PC-9 (cell line): ENCODE measurements around the gene PHF8. TPM values are rescaled to one million over a fixed set of nuclear protein-coding genes. Genes with fewer than 3 reads are reported as not detected.

Experiments
- BruUV-seq: library from RNA; stranded (reverse); fragments of 400-500 nt; replicated peaks from 2 replicates; lab custom pipeline; 2021; lab: Mats Ljungman, UMichigan
- CTCF ChIA-PET: fragments of 300-600 bp; sonication (Branson Sonifier 250); formaldehyde crosslinking; loops from one replicate; lab custom pipeline; 2022; ENCODE audit warnings: antibody characterized with exemption; lab: Charles Lee
- POLR2A ChIA-PET: fragments of 300-600 bp; sonication (Branson Sonifier 250); formaldehyde crosslinking; loops from one replicate; lab custom pipeline; 2022; ENCODE audit warnings: antibody characterized with exemption; ENCODE audit not compliant: unreplicated experiment; lab: Charles Lee
- DNase-seq, 2 experiments: peaks; one replicate each; pipeline versions ENCODE4 v3.0.0 to v3.0.0-alpha.2; 2015 to 2022; ENCODE audit warnings: mixed read lengths in 1 of 2
- H2AFZ ChIP-seq: fragments of 200-600 bp; sonication (generic); 2 replicates; pipeline ENCODE4 v1.8.1; 2017; ENCODE audit warnings: antibody characterized with exemption
- H3F3A ChIP-seq: fragments of 200-600 bp; sonication (generic); 2 replicates; pipeline ENCODE4 v1.8.1; 2017; ENCODE audit warnings: antibody characterized with exemption, mild to moderate bottlenecking, low read depth; ENCODE audit not compliant: insufficient read depth
- H3K27ac ChIP-seq: fragments of 200-600 bp; sonication (generic); 2 replicates; pipeline ENCODE4 v1.6.1; 2016; ENCODE audit warnings: mixed run types
- H3K27me3 ChIP-seq: fragments of 200-600 bp; sonication (generic); 2 replicates; pipeline ENCODE4 v1.6.1; 2016; ENCODE audit warnings: low read depth, mixed run types; ENCODE audit not compliant: insufficient read depth
- H3K36me3 ChIP-seq: fragments of 200-600 bp; sonication (generic); 2 replicates; pipeline ENCODE4 v1.6.1; 2016; ENCODE audit warnings: low read depth, mixed run types
- H3K4me1 ChIP-seq: fragments of 200-600 bp; sonication (generic); replicated peaks from 2 replicates; pipeline ENCODE4 v1.6.1; 2016; ENCODE audit warnings: mixed run types; ENCODE audit not compliant: insufficient read depth
- H3K4me2 ChIP-seq: fragments of 200-600 bp; sonication (generic); 2 replicates; pipeline ENCODE4 v1.6.1; 2017; ENCODE audit warnings: mixed run types
- H3K4me3 ChIP-seq: fragments of 200-600 bp; sonication (generic); 2 replicates; pipeline ENCODE4 v1.6.1; 2016; ENCODE audit warnings: mixed run types
- H3K79me2 ChIP-seq: fragments of 200-600 bp; sonication (generic); 2 replicates; pipeline ENCODE4 v1.6.1; 2017; ENCODE audit warnings: low read depth, mixed run types
- H3K9me2 ChIP-seq: fragments of 200-600 bp; sonication (generic); 2 replicates; pipeline ENCODE4 v1.8.1; 2017; ENCODE audit warnings: mild to moderate bottlenecking; ENCODE audit not compliant: insufficient read depth
- H3K9me3 ChIP-seq: fragments of 200-600 bp; sonication (generic); 2 replicates; pipeline ENCODE4 v1.8.1; 2016; ENCODE audit warnings: low read depth; ENCODE audit not compliant: insufficient read depth
- H4K20me1 ChIP-seq: fragments of 200-600 bp; sonication (generic); 2 replicates; pipeline ENCODE4 v1.8.1; 2017; ENCODE audit not compliant: insufficient read depth
- EZH2 ChIP-seq: fragments of 200-600 bp; sonication (generic); IDR thresholded peaks from 2 replicates; pipeline ENCODE4 v1.8.0; 2017; ENCODE audit warnings: antibody characterized with exemption, low read depth
- intact Hi-C: fragments of 100-400 bp; cut with micrococcal nuclease; formaldehyde crosslinking; loops from one replicate; pipeline ENCODE4 v1.10.0; 2022; ENCODE audit not compliant: unreplicated experiment
- total RNA-seq: library from RNA; stranded (reverse); gene quantifications from 2 replicates; pipeline ENCODE4 v1.2.3, GENCODE V29; 2021
- TF ChIP-seq, protein P1 (sequence below): fragments of 200-600 bp; sonication (generic); conservative IDR thresholded peaks from 2 replicates; pipeline ENCODE4 v1.6.1; 2017; ENCODE audit warnings: mixed run types, antibody characterized with exemption, mild to moderate bottlenecking, moderate library complexity

The PHF8 gene
- total RNA-seq, 1 experiment from 2014 or later, result 40.0 TPM

- Histone ChIP-seq H2AFZ (no peak overlapping the region), H3K4me2 (no peak overlapping the region), H3K4me1 (no peaks in the 10 kb centered on the region), H3K36me3 (no peaks in the 10 kb centered on the region), H3K4me3 (no peak overlapping the region), H3F3A (no peaks in the 10 kb centered on the region), H3K79me2 (no peaks in the 10 kb centered on the region), H4K20me1 (no peaks in the 10 kb centered on the region), H3K27ac (no peak overlapping the region), H3K9me3 (no peaks in the 10 kb centered on the region), H3K9me2 (no peaks in the 10 kb centered on the region), H3K27me3 (no peaks in the 10 kb centered on the region)
- no peak for DNase-seq
- TF ChIP-seq EZH2, result no peak
- TF ChIP-seq, protein P1, sequence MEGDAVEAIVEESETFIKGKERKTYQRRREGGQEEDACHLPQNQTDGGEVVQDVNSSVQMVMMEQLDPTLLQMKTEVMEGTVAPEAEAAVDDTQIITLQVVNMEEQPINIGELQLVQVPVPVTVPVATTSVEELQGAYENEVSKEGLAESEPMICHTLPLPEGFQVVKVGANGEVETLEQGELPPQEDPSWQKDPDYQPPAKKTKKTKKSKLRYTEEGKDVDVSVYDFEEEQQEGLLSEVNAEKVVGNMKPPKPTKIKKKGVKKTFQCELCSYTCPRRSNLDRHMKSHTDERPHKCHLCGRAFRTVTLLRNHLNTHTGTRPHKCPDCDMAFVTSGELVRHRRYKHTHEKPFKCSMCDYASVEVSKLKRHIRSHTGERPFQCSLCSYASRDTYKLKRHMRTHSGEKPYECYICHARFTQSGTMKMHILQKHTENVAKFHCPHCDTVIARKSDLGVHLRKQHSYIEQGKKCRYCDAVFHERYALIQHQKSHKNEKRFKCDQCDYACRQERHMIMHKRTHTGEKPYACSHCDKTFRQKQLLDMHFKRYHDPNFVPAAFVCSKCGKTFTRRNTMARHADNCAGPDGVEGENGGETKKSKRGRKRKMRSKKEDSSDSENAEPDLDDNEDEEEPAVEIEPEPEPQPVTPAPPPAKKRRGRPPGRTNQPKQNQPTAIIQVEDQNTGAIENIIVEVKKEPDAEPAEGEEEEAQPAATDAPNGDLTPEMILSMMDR, result no peak
- no TSS peak for BruUV-seq
- ChIA-PET POLR2A (no interaction called here), CTCF (no interaction called here)
- intact Hi-C loops, result no loop called here
Measured at GRCh38 chrX:54085666-54086065, 41.4 kb upstream of the PHF8 start.

DNA sequence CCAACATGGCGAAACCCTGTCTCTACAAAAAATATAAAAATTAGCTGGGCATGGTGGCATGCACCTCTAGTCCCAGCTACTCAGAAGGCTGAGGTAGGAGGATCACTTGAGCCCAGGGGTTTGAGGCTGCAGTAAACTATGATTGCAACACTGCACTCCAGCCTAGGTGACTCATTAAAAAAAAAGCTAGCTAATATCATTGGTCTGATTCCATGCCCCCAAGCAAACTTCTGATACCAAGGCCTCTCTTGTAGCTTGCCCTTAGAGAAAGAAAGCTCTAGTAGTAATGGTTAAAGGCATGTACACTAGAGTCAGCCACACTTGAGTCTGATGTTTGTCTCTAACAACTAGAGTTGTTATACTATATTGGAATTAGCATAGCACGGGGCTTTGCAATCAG, 32.6 kb upstream of the PHF8 start:
- no peak overlapping the region for H3K4me3 ChIP-seq
- H3K9me3 ChIP-seq, result no peaks in the 10 kb centered on the region
- no TSS peak for BruUV-seq
- H3F3A ChIP-seq, result peaks cover 5% of the 10 kb centered on the region; the same call in 1 of the 2 replicates
- H3K4me2 ChIP-seq, result peak overlapping the region; percentile 46
- intact Hi-C loops, result no loop called here
- CTCF ChIA-PET, result interaction anchor here (0.5 to 1.0 kb wide), 2 partner anchors 34 to 1005 kb away, joined by 3 to 4 read pairs; no protein-coding TSS in a partner anchor
- TF ChIP-seq, protein P1, result no peak
- TF ChIP-seq EZH2, result no peak
- H3K4me1 ChIP-seq, result peaks cover 8% of the 10 kb centered on the region
- DNase-seq, result peak; percentile 31 to 80
- no peaks in the 10 kb centered on the region for H3K9me2 ChIP-seq
- no peaks in the 10 kb centered on the region for H3K79me2 ChIP-seq
- H2AFZ ChIP-seq, result no peak overlapping the region
- H4K20me1 ChIP-seq, result no peaks in the 10 kb centered on the region
- POLR2A ChIA-PET, result interaction anchor here (0.6 to 1.0 kb wide), 4 partner anchors 9 to 393 kb away, joined by 3 to 9 read pairs (median 4); partner anchors contain the start of gene FAM120C
- H3K27me3 ChIP-seq, result no peaks in the 10 kb centered on the region
- H3K27ac ChIP-seq, result peak overlapping the region; percentile 37
- H3K36me3 ChIP-seq, result no peaks in the 10 kb centered on the region

DNA sequence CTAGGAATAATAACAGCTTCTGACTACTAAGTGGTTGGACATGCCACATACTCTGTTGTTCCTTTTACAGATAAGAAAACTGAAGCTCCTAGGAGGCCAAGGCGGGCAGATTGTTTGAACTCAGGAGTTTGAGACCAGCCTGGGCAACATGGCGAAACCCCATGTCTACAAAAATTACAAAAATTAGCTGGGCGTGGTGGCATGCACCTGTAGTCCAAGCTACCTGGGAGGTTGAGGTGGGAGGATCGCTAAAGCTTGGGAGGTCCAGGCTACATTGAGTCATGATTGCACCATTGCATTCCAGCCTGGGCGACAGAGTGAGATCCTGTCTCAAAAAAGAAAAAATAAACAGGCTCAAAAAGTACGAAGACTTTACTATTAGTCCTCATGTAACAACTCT, 30.6 kb upstream of the PHF8 start:
- no TSS peak for BruUV-seq

More for the DNA sequence above, 30.6 kb upstream of the PHF8 start:
- Histone ChIP-seq H3K9me3 (no peaks in the 10 kb centered on the region), H3K9me2 (no peaks in the 10 kb centered on the region), H3K36me3 (no peaks in the 10 kb centered on the region), H3K4me1 (peaks cover 8% of the 10 kb centered on the region), H3K79me2 (no peaks in the 10 kb centered on the region), H3F3A (peaks cover 5% of the 10 kb centered on the region; the same call in 1 of the 2 replicates), H3K27ac (no peak overlapping the region), H3K27me3 (no peaks in the 10 kb centered on the region), H3K4me3 (no peak overlapping the region), H4K20me1 (no peaks in the 10 kb centered on the region), H2AFZ (no peak overlapping the region), H3K4me2 (no peak overlapping the region)
- intact Hi-C loops, result no loop called here
- CTCF ChIA-PET, result no interaction called here
- no peak for DNase-seq
- TF ChIP-seq EZH2, result no peak
- TF ChIP-seq, protein P1, result no peak
- POLR2A ChIA-PET, result no interaction called here
